Posterior vena cava (tissue), 2 donors: ENCODE results near the gene LAMA4. TPM values are rescaled to one million over a fixed set of nuclear protein-coding genes. Genes with fewer than 3 reads are reported as not detected.
"Not testable (repeated sequence)": the region's sequence is repeated elsewhere in the genome, so short reads cannot be mapped to it uniquely, and the experiment has no call there.

Source experiments
- DNase-seq: peaks from one replicate; pipeline ENCODE4 v3.0.0-alpha.2; 2020; ENCODE audit warnings: low spot score
- intact Hi-C, 2 donors: fragments of 100-400 bp; cut with DNase I; formaldehyde crosslinking; loops; one replicate each; pipeline versions ENCODE4 v1.14.1 to v1.14.2; 2022 to 2023
- total RNA-seq, 2 donors: library from RNA; stranded (reverse); fragmentation: NEBNext Ultra II Directional; extraction: Animal tissue kit (Norgen Biotek cat#: 25700); gene quantifications; one replicate each; pipeline ENCODE4 v1.2.1, GENCODE V29; 2021
- donor health status: DM: yes; HTN: yes; CAD: no.
- donor health status: DM: yes; HTN: yes; CAD: no.

The LAMA4 gene
- total RNA-seq, 2 donors from 2014 or later, result 189 to 248 TPM

DNA sequence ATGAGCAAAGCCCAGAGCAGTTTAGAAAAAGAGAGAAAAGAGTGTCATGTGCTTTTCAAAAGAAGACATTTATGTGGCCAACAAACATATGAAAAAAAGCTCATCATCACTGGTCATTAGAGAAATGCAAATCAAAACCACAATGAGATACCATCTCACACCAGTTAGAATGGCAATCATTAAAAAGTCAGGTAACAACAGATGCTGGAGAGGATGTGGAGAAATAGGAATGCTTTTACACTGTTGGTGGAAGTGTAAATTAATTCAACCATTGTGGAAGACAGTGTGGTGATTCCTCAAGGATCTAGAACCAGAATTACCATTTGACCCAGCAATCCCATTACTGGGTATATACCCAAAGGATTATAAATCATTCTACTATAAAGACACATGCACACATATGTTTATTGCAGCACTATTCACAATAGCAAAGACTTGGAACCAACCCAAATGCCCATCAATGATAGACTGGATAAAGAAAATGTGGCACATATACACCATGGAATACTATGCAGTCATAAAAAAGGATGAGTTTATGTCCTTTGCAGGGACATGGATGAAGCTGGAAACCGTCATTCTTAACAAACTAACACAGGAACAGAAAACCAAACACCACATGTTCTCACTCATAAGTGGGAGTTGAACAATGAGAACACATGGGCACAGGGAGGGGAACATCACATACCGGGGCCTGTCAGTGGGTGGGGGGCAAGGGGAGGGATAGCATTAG is 54.0 kb downstream of the LAMA4 start:
- intact Hi-C loops, DNase-seq: not testable (repeated sequence)

DNA sequence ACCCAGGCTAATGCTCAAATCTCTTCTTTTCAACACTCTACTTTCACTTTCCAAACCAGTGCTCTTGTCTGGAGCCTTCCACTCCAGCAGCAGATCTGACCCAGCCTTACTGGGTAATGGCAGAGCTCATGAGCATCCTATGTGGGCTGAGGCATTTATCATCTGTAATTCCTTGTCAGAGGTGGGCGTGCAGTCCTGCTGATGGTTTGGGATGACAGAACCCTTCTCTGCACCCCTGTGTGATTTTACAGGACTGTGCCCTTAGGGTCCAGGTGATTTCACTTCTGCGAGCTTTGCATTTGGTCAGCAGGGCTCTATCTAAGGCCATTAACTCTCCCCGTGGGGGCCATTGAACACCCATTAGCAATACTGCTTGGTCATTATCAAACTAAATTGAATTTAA is 55.4 kb downstream of the LAMA4 start:
- intact Hi-C loops, result loop anchor here in 1 of 2 donors (10.0 kb wide), 1 partner anchor 106 kb away; no protein-coding TSS in a partner anchor
- DNase-seq, result no peak

DNA sequence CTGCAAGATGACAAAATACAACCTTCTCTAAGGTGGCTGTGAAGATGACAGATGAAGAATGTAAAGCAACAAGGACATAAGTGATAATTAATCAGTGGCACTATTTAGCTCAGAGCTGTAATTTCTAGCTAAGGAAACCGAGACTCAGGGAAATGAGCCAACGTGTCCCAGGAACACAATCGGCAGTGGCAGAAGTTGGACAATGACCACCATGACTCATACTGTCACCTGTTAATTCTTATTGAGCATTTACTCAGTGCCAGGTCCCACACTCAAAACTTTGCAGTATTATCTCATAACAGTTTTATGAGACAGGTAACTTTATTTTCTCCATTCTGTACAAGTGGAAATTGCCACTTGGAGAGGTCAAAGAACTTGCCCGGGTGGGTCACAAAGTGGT is 55.8 kb downstream of the LAMA4 start:
- DNase-seq, result no peak
- intact Hi-C loops, result loop anchor here in 1 of 2 donors (10.0 kb wide), 1 partner anchor 106 kb away; no protein-coding TSS in a partner anchor

DNA sequence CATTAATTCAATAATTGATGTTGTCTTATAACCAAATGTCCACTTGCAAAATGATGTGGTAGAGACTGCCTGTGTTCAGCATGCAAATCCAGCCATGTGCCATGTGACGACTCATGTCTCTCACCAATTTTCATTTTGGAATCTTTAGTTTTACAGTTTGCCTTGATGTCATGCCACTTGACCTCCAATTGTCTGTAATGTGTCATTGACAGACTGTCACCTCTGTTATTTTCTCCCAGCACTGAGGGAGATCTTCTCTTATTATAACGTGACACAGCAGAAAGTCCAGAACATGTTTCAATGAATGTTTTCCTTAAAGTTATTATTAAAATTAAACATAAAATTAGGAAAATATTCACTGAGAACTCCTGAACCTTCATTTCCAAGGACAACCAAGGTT is 56.7 kb downstream of the LAMA4 start:
- intact Hi-C loops, result loop anchor here in 1 of 2 donors (10.0 kb wide), 1 partner anchor 107 kb away; no protein-coding TSS in a partner anchor

DNA sequence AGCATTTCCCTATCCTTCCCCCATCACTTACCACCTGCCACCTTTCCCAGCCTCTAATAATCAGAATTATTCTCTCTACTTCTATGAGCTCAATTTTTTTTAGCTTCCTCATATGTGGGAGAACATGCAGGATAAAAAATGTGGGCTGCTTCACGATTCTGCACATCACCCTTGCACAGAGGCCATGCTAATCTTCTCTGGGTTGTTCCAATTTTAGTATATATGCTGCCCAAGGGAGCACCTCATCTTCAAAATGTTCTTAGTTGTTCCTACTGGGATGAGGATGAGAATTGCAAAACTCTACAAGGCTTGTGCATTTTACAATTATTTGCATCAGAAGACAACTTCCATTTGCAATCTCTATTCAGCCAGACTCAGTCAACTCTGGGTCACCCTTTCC is 58.1 kb downstream of the LAMA4 start:
- intact Hi-C loops, result loop anchor here in 1 of 2 donors (10.0 kb wide), 1 partner anchor 108 kb away; no protein-coding TSS in a partner anchor
- no peak for DNase-seq

More for the DNA sequence above, 56.7 kb downstream of the LAMA4 start:
- no peak for DNase-seq

DNA sequence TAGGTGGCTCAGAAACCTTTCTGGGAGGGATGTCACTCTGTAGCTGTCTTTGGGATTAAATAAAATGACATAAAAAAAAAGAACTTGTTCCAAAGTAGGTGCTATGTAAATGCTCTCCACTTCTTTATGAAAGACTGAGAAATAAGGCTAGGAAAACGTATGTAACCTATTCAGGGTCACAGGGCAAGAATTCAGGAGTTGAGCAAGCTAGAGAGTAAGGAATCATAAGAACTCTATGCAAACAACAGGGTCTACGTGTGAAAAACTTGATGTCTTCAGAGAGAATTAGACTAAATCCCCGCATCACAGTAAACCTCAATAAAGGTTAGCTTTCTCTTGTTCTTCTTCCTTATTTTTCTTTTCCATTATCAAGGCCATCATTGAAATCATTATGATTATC is 59.2 kb downstream of the LAMA4 start:
- intact Hi-C loops, result loop anchor here in 1 of 2 donors (10.0 kb wide), 1 partner anchor 110 kb away; no protein-coding TSS in a partner anchor
- no peak for DNase-seq

DNA sequence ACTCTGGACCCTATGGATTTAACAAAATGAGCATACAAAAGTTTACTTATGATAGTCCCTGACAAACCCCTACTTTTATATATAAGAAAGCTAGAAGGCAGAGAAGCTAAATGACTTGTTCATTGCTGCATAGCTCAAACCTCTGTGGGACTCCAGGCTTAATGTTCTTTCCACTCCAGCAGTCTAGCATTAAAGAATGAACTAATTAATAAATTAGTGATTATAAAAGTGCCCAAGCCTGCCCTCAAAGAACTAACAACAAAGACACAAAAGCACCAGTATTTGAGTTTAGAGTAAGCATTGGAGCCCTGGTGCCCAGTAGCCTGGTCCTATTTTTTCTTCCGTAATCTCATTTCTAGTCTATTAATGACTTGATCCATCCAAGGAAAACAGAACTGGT is 59.9 kb downstream of the LAMA4 start:
- no peak for DNase-seq
- intact Hi-C loops, result loop anchor here in 1 of 2 donors (10.0 kb wide), 1 partner anchor 110 kb away; no protein-coding TSS in a partner anchor

DNA sequence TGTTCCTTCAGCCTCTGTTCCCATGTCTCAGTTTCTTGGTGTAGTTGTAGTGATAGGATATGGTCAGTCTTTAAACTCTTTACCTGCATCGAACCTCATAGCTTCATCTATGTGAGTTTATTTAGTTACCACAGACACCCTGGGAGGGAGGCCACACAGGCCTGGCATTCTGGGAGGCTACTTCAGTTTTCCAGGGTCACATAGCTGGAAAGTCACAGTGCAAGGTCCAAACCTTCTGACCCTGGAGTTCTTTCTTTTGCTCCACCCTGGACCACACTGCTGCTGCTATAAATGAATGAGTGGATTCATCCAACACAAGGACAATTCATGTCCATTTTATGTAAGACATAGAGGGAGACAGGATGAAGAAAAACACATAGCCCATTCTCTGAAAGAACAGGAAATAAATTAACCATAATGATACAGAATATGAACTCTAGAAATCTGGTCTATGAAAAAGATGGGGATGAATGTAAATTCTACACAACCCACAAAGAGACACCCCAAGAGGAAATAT is 60.8 kb downstream of the LAMA4 start:
- intact Hi-C loops, result loop anchor here in 1 of 2 donors (10.0 kb wide), 1 partner anchor 111 kb away; no protein-coding TSS in a partner anchor
- no peak for DNase-seq

DNA sequence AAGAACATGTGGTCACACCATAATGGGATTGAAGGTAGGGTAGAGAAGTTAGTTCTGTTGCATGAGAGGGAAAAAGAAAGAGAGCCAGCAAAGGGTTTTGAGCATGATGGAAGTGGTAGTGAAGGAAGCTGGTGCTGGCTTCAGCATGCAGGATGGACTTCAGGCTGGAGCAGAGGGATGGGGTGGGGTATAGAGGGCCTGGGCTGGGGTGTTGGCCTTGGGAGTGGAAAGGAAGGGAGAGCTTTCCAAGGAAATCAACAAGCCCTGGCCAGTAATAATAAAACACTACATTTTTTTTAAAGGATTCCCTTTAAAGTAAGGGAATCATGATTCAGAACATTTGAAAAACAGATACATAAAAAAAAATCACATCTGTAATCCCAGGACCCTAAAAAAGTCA is 61.2 kb downstream of the LAMA4 start:
- intact Hi-C loops, result loop anchor here in 1 of 2 donors (10.0 kb wide), 1 partner anchor 112 kb away; no protein-coding TSS in a partner anchor
- no peak for DNase-seq

DNA sequence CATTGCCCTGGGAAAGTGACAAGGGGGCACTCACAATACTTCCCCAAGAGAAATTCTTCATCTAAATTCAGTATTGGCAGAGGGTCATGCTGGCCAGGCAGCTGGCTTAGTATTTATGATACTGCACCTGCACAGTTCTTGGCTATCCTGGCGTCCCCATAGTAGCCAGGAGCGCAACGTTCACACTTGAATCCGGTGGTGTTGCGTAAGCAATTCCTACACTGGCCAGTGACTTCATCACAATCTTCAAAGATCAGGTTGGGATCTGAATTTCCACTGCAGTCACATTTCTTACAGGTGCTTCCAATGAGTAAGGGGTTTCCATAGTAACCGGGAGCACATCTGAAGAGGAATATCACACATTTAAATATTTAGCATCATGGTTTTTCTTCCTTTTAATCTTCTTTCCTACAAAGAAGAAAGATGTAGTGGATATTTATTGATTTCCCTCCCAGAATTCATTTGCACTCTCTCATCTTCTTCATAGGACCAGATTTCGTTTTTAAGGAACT is 62.8 kb downstream of the LAMA4 start:
- intact Hi-C loops, result loop anchor here in 1 of 2 donors (10.0 kb wide), 1 partner anchor 113 kb away; no protein-coding TSS in a partner anchor
- DNase-seq, result no peak

DNA sequence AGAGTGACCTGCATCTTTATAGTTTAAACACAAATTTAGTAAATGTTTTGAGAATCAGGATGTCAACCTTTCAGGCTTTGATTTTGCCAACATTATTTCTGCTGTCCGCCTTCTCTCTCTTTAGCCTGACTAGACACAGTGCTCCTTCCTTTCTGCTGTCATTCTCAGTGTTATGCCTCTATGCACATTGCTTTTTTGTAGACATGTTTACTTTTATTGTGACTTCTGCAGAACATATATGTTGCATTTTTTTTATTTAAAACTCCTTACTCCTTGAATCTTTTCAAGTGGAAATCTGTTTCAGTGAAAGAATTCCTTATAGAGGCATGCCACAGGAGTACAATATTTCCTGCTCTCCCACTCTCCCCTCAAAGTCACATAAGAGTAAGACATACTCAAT is 64.2 kb downstream of the LAMA4 start:
- intact Hi-C loops, result loop anchor here in 1 of 2 donors (10.0 kb wide), 1 partner anchor 115 kb away; no protein-coding TSS in a partner anchor

DNA sequence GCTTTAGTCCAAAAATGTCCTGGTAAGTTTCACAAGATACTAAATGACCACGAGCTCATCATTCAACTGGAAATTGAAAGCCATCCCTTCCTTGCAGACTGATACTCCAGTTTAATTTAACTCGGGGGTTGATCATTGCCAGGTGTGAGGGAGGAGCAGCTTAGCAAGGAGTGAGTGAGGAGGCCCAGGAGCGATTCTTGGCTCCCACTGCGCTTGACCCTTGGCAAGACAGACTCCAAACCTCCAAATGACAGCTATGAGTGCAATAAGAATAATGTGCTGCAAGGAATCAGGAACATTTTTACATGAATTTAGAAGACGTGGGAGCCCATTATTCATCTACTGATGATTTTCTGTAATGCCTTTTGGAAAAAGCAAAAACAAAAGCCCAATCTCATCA is 64.9 kb downstream of the LAMA4 start:
- no peak for DNase-seq
- intact Hi-C loops, result loop anchor here in 1 of 2 donors (10.0 kb wide), 1 partner anchor 95 kb away; no protein-coding TSS in a partner anchor

More for the DNA sequence above, 64.2 kb downstream of the LAMA4 start:
- DNase-seq, result no peak

DNA sequence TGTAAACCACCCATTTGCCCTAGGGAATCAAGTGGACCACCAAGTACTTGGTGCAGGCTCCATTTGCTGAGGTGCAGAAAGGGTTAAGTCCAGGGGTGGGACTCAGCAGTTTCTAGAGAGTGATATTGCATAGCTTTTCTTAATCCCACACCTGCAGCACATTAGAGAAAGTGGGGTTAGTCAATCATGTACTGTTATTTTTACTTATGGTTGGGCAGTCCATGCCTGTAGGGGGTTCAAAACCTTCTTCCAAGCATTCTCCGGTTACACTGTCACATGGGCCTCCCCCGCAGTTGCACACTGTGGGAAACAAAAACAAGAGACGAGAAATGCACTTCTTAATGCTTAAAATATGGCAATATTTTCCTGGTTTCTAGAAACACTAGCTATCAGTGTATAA is 65.5 kb downstream of the LAMA4 start:
- no peak for DNase-seq
- intact Hi-C loops, result loop anchor here in 1 of 2 donors (10.0 kb wide), 1 partner anchor 96 kb away; no protein-coding TSS in a partner anchor

DNA sequence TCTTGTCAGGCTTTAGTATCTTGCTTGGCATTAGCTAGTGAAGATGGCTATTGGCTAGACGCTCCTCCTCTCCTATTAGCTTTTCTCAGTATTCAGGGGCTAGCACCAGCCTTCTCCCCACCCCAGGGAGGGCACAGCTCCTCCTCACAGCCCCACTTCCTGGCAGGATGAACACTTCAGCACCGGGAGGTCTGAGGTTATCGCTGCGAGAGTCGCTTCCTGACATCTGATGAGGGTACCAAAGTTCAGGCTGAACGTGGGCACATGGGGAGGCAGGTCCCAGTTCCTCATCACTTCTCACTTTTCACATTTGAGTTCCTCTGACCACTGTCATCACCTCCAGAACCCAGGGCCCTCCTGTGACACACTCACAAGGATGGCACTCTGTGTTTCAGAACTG is 66.6 kb downstream of the LAMA4 start:
- intact Hi-C loops, result loop anchor here in 1 of 2 donors (10.0 kb wide), 1 partner anchor 97 kb away; no protein-coding TSS in a partner anchor
- DNase-seq, result no peak

DNA sequence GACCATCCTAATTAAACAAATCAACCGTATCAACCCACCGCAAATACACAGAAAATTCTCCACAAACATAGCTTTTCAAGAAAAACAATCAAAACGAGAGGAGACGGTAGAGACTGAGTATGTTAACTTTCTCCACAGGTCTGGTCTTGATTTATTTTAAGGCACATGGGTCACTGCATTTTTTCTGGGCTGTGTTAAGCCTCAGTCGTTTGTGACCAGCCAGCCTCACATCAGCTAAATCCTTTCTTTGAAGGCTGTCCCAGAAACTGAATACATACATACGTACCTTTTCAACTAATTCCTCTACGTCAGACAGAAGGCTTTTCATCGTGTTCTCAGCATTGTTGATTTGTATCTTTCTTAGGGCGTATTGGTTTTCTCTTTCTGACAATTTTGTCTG is 69.4 kb downstream of the LAMA4 start:
- intact Hi-C loops, result loop anchor here (5.0 to 10.0 kb wide), 2 partner anchors 100 to 127 kb away; no protein-coding TSS in a partner anchor
- DNase-seq, result no peak

DNA sequence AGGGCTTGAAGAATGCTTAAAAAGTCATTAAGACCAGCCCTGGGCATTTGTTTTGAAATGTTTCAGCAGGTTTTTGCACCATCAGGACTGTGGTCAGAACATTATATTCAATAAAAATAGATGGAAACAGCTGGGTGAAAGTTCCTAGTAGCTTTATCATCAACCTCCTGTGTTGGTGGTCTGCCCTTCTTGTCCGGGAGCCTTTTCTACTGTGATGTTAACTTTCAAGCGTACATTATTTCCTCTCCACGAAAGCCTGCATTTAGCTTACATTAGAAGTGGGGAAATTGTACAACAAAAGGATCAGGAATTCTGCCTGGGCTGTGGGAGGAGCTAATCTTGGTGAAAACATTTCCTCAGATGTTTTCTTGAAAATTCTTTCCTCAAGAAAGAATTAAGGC is 71.1 kb downstream of the LAMA4 start:
- no peak for DNase-seq
- intact Hi-C loops, result loop anchor here (5.0 to 10.0 kb wide), 2 partner anchors 102 to 129 kb away; no protein-coding TSS in a partner anchor

DNA sequence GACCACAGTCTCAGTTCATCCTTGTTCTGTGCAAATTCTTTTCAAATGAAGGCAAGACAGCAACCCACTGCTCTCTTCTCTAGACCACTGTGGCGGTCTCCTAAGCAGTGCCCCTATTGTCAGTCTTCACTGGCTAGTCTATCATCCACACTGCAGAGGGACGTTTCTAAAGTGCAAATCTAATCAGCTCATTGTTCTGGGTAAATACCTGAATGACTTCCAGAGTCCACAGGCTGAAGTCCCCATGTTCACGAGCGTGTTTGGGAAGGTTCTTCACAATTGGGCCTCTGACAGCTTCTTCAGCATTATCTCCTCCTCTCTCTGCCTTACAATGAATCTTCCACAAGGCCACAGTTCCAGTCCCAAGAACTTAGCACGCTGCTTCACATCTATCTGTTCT is 73.2 kb downstream of the LAMA4 start:
- intact Hi-C loops, result loop anchor here (5.0 to 10.0 kb wide), 2 partner anchors 104 to 131 kb away; no protein-coding TSS in a partner anchor
- DNase-seq, result no peak

DNA sequence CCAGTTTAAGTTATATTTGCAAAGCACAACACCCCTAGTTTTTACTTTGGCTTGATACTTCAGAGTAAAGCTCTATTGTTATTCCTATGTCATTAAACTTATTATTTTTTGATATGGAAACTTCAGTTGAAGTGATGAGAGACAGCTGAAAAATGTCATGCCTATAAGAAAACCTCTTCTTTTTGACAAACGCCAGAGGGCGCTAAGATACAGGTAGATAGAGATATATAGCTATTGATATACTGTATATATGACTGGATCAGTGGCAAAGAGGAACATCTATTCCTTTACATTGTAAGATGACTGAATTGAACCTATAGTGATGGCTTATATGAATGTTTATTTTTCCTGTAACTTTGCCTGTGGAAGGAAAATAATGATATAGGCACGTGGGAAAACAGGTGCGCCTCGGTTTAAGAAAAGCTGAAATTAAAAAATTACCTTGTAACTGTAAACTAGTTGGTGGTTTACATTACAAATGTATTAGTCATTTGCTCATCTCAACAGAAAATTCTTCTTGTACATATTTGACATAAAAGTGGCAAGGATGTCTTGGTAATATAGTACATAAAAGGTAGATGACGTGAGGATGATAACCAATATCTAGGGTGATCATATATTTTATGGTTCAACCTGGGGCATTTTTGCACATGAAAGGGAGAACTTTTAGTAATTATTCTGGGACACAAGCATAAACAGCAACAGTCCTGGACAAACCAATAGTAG is 74.1 kb downstream of the LAMA4 start:
- DNase-seq, result no peak
- intact Hi-C loops, result loop anchor here (5.0 to 10.0 kb wide), 2 partner anchors 105 to 132 kb away; no protein-coding TSS in a partner anchor

DNA sequence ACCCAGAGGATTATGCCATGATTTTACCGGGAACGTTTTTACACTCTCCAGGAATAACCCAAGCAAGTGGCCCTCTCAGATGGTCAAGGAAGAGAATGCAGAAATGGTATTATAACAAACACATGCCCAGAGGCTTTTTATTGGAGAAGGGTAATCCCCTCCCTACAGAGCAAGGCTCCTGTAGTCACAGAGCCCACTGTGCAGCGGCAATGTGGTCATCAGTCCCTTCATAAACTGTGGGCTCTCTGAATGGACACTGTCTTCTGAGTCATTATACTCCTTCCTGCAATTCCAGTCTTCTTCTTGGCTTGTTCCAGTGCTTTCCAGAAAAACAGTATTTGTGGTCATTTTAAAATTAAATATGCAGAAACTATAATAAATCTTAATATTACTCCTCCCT is 74.7 kb downstream of the LAMA4 start:
- no peak for DNase-seq
- intact Hi-C loops, result loop anchor here (5.0 to 10.0 kb wide), 2 partner anchors 105 to 133 kb away; no protein-coding TSS in a partner anchor
